ENCODE data around the gene CALCOCO1. TPM values are rescaled to one million over a fixed set of nuclear protein-coding genes. Genes with fewer than 3 reads are reported as not detected.

The CALCOCO1 gene
- total and polyA plus RNA-seq, 7 experiments from 2014 or later: 58.7 to 175 (median 90.7) TPM

GRCh38 chr12:53754633-53755264 lies 27.5 kb upstream of the CALCOCO1 start:
- Histone ChIP-seq H3K4me1 (ENCODE audit: control insufficient read depth in 2 of 2, insufficient read depth in 2 of 2, low read length in 2 of 2) (peaks cover 0 to 14% of the 10 kb centered on the region in 2 donors), H3K36me3 (ENCODE audit: control insufficient read depth in 2 of 3, insufficient read depth in 3 of 3, low read length in 3 of 3) (no peaks in the 10 kb centered on the region), H3K9me3 (ENCODE audit: control insufficient read depth in 2 of 3, low read length in 3 of 3) (no peaks in the 10 kb centered on the region), H3K27ac (ENCODE audit: low read depth, low read length) (no peak overlapping the region), H3K27me3 (ENCODE audit: control insufficient read depth in 2 of 2, insufficient read depth in 2 of 2, low read length in 2 of 2) (peaks cover 0 to 10% of the 10 kb centered on the region in 2 donors), H3K4me3 (ENCODE audit: low read length) (no peak overlapping the region)
- peaks cover 0 to 37% (median 5%) of the 10 kb centered on the region in 7 donors for H3K4me1 Mint-ChIP-seq
- H3K9me3 Mint-ChIP-seq: peaks cover 0 to 3% (median 0%) of the 10 kb centered on the region in 11 donors
- DNase-seq: no peak
- ChIA-PET POLR2A (interaction anchor here (0.6 kb wide), 1 partner anchor 328 kb away, joined by 3 read pairs; no protein-coding TSS in a partner anchor), CTCF (interaction anchor here (3.3 to 3.9 kb wide), 2 partner anchors 9 to 11 kb away, joined by 20 to 55 read pairs; no protein-coding TSS in a partner anchor)
- H3K27ac Mint-ChIP-seq: no peak overlapping the region
- no peak overlapping the region for H3K4me3 Mint-ChIP-seq
- intact Hi-C loops (cut with micrococcal nuclease): loop anchor here in 1 of 2 donors (10.0 kb wide), 1 partner anchor 520 kb away; no protein-coding TSS in a partner anchor
- peaks cover 19 to 28% (median 20%) of the 10 kb centered on the region in 5 donors for H3K27me3 Mint-ChIP-seq
- no peaks in the 10 kb centered on the region for H3K36me3 Mint-ChIP-seq
- ATAC-seq: no peak

DNA sequence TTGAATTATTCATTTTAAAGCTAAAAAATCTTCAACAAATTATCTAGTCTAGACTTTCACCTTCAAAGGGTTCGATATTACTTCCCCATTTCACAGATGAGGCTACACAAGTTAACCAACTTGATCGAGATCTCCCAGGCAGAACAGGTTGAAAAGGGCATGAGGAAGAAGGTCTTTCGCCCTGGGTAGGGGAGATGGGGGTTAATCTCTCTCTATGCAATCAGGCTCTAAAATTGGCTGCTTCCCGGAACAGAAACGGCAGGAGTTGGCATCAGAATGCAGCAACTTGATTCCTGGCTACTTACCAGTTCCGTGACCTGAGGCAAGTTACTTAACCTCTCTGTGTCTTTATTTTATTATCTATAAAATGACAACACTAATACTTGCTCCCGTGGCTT lies 26.9 kb upstream of the CALCOCO1 start:
- H3K27ac Mint-ChIP-seq: no peak overlapping the region
- H3K4me3 ChIP-seq (ENCODE audit: low read length): no peak overlapping the region
- peaks cover 13 to 22% (median 15%) of the 10 kb centered on the region in 5 donors for H3K27me3 Mint-ChIP-seq
- H3K36me3 ChIP-seq (ENCODE audit: control insufficient read depth in 2 of 3, insufficient read depth in 3 of 3, low read length in 3 of 3): no peaks in the 10 kb centered on the region
- H3K4me1 Mint-ChIP-seq: peaks cover 0 to 37% (median 5%) of the 10 kb centered on the region in 7 donors
- intact Hi-C loops (cut with micrococcal nuclease): loop anchor here in 1 of 2 donors (10.0 kb wide), 1 partner anchor 521 kb away; no protein-coding TSS in a partner anchor
- CTCF ChIA-PET: interaction anchor here (0.6 to 3.3 kb wide), 2 partner anchors 10 to 537 kb away, joined by 3 to 20 read pairs; no protein-coding TSS in a partner anchor
- H3K4me1 ChIP-seq (ENCODE audit: control insufficient read depth in 2 of 2, insufficient read depth in 2 of 2, low read length in 2 of 2): peaks cover 0 to 14% of the 10 kb centered on the region in 2 donors
- no peak overlapping the region for H3K4me3 Mint-ChIP-seq
- no peaks in the 10 kb centered on the region for H3K36me3 Mint-ChIP-seq
- DNase-seq (no peak), ATAC-seq (no peak)
- no peaks in the 10 kb centered on the region for H3K9me3 ChIP-seq (ENCODE audit: control insufficient read depth in 2 of 3, low read length in 3 of 3)
- H3K27ac ChIP-seq (ENCODE audit: low read depth, low read length): no peak overlapping the region
- peaks cover 0 to 3% (median 0%) of the 10 kb centered on the region in 11 donors for H3K9me3 Mint-ChIP-seq
- H3K27me3 ChIP-seq (ENCODE audit: control insufficient read depth in 2 of 2, insufficient read depth in 2 of 2, low read length in 2 of 2): peaks cover 0 to 10% of the 10 kb centered on the region in 2 donors
- POLR2A ChIA-PET: interaction anchor here (0.6 kb wide), 1 partner anchor 329 kb away, joined by 3 read pairs; no protein-coding TSS in a partner anchor

GRCh38 chr12:53752621-53753020 lies 25.4 kb upstream of the CALCOCO1 start:
- Histone ChIP-seq H3K4me1 (ENCODE audit: control insufficient read depth in 2 of 2, insufficient read depth in 2 of 2, low read length in 2 of 2) (peaks cover 2 to 19% of the 10 kb centered on the region in 2 donors), H3K4me3 (ENCODE audit: low read length) (no peak overlapping the region), H3K36me3 (ENCODE audit: control insufficient read depth in 2 of 3, insufficient read depth in 3 of 3, low read length in 3 of 3) (no peaks in the 10 kb centered on the region), H3K27ac (ENCODE audit: low read depth, low read length) (no peak overlapping the region), H3K9me3 (ENCODE audit: control insufficient read depth in 2 of 3, low read length in 3 of 3) (no peaks in the 10 kb centered on the region), H3K27me3 (ENCODE audit: control insufficient read depth in 2 of 2, insufficient read depth in 2 of 2, low read length in 2 of 2) (peaks cover 0 to 2% of the 10 kb centered on the region in 2 donors)
- Mint-ChIP-seq H3K4me1 (peaks cover 0 to 29% (median 5%) of the 10 kb centered on the region in 7 donors), H3K9me3 (peaks cover 0 to 2% (median 0%) of the 10 kb centered on the region in 11 donors), H3K36me3 (no peaks in the 10 kb centered on the region), H3K27ac (no peak overlapping the region), H3K27me3 (peaks cover 0 to 9% (median 0%) of the 10 kb centered on the region in 5 donors), H3K4me3 (no peak overlapping the region)
- POLR2A ChIA-PET: no interaction called here
- CTCF ChIA-PET: interaction anchor here (1.0 to 3.3 kb wide), 3 partner anchors 9 to 50 kb away, joined by 3 to 20 read pairs (median 6); no protein-coding TSS in a partner anchor
- intact Hi-C loops (cut with micrococcal nuclease): loop anchor here in 1 of 2 donors (10.0 kb wide), 1 partner anchor 522 kb away; no protein-coding TSS in a partner anchor
- no peak for DNase-seq
- ATAC-seq: no peak

DNA sequence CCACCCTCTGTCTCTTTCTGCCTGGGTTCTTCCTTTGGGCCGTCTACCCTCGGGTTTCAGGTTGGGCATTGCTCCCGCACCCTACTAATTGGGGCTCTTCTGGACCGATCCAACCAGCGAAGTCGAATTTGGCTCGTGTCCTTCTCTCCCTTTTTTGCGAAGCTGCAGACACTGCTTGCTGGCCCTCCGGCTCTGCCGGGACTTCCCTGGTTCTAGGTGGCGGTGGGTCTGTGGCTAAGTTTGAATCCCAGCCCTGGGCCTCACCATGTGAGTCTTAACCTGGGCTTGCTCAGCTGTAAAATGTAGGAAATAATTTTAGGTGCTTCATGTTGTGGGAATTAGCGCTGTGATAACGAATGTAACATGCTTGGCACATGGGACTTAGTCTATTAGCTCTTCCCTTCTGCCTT lies 24.9 kb upstream of the CALCOCO1 start:
- H3K27me3 Mint-ChIP-seq: peaks cover 0 to 9% (median 0%) of the 10 kb centered on the region in 5 donors
- no peaks in the 10 kb centered on the region for H3K36me3 ChIP-seq (ENCODE audit: control insufficient read depth in 2 of 3, insufficient read depth in 3 of 3, low read length in 3 of 3)
- no peaks in the 10 kb centered on the region for H3K36me3 Mint-ChIP-seq
- no peak overlapping the region for H3K27ac Mint-ChIP-seq
- peaks cover 6 to 23% of the 10 kb centered on the region in 2 donors for H3K4me1 ChIP-seq (ENCODE audit: control insufficient read depth in 2 of 2, insufficient read depth in 2 of 2, low read length in 2 of 2)
- H3K9me3 Mint-ChIP-seq: peaks cover 0 to 4% (median 0%) of the 10 kb centered on the region in 11 donors
- no peak overlapping the region for H3K4me3 Mint-ChIP-seq
- H3K4me3 ChIP-seq (ENCODE audit: low read length): no peak overlapping the region
- ChIA-PET CTCF (interaction anchor here (1.0 to 3.3 kb wide), 3 partner anchors 8 to 50 kb away, joined by 3 to 20 read pairs (median 6); no protein-coding TSS in a partner anchor), POLR2A (interaction anchor here (1.1 kb wide), 1 partner anchor 50 kb away, joined by 3 read pairs; no protein-coding TSS in a partner anchor)
- H3K4me1 Mint-ChIP-seq: peaks cover 0 to 29% (median 4%) of the 10 kb centered on the region in 7 donors
- no peak overlapping the region for H3K27ac ChIP-seq (ENCODE audit: low read depth, low read length)
- no peak for DNase-seq
- ATAC-seq: no peak
- intact Hi-C loops (cut with micrococcal nuclease): loop anchor here in 1 of 2 donors (10.0 kb wide), 1 partner anchor 523 kb away; no protein-coding TSS in a partner anchor
- H3K9me3 ChIP-seq (ENCODE audit: control insufficient read depth in 2 of 3, low read length in 3 of 3): no peaks in the 10 kb centered on the region
- H3K27me3 ChIP-seq (ENCODE audit: control insufficient read depth in 2 of 2, insufficient read depth in 2 of 2, low read length in 2 of 2): no peaks in the 10 kb centered on the region

DNA sequence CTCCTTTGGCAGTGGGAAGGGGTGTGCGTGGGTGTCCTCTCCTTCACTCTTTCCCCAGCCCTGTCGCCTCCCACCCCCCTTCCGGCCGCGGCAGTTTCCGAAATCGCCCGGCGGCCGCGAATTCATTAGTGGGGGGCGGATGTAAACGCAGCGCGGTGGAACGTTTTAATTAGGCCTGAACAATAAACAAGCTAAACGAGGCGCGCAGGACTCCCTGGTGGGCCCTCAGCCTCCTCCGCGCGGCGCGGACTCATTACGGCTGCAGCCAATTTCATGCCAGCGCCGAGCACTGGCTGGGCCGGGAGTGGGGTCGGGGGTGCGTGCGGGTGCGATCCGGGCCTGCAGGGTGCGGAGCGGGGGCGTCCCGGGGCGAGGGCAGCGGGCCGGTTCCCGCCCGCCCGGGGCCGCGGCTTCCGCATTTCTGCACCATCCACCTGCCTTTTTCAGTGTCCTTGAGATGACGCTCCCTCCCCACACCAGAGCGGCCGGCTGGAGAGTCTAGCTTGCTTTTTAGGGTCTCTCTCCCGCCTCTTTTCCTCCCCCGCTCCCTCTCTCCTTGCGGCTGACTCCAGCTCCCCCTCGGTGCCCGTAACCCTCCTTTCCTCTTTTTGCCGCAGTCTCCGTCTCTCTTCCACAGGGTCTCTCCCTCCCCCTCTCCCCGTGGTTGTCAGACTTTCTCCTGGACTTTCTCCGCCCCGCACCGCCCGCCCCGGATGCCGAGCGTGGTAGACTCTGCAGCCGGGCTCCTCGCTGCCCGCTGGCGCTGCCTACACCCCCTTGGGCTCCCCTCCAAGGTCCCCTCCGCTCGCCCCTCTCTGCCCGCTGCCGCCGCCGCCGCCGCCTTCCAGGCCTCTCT lies 24.3 kb upstream of the CALCOCO1 start, which contains the start of gene CISTR:
Gene CISTR, minus strand, starts transcription at position 644 of the 856 bp plus-strand sequence.
- ATAC-seq (peak; percentile 20), DNase-seq (peak in 2 of 9 donors; percentile 24 to 53)
- Mint-ChIP-seq H3K9me3 (peaks cover 0 to 4% (median 0%) of the 10 kb centered on the region in 11 donors), H3K27me3 (peaks cover 0 to 9% (median 0%) of the 10 kb centered on the region in 5 donors), H3K36me3 (no peaks in the 10 kb centered on the region), H3K27ac (peak within 1 kb of the TSS in 1 of 9 donors; percentile 17), H3K4me1 (peaks cover 0 to 27% (median 3%) of the 10 kb centered on the region in 7 donors), H3K4me3 (no peak within 1 kb of the TSS)
- Histone ChIP-seq H3K4me3 (ENCODE audit: low read length) (peak within 1 kb of the TSS; percentile 49), H3K27me3 (ENCODE audit: control insufficient read depth in 2 of 2, insufficient read depth in 2 of 2, low read length in 2 of 2) (no peaks in the 10 kb centered on the region), H3K36me3 (ENCODE audit: control insufficient read depth in 2 of 3, insufficient read depth in 3 of 3, low read length in 3 of 3) (no peaks in the 10 kb centered on the region), H3K4me1 (ENCODE audit: control insufficient read depth in 2 of 2, insufficient read depth in 2 of 2, low read length in 2 of 2) (peaks cover 9 to 23% of the 10 kb centered on the region in 2 donors), H3K27ac (ENCODE audit: low read depth, low read length) (no peak within 1 kb of the TSS), H3K9me3 (ENCODE audit: control insufficient read depth in 2 of 3, low read length in 3 of 3) (no peaks in the 10 kb centered on the region)
- CTCF ChIA-PET: interaction anchor here (1.0 to 3.3 kb wide), 3 partner anchors 8 to 49 kb away, joined by 3 to 20 read pairs (median 6); no protein-coding TSS in a partner anchor
- POLR2A ChIA-PET: interaction anchor here (1.0 to 1.1 kb wide), 2 partner anchors 25 to 49 kb away, joined by 3 read pairs; partner anchors contain the start of gene CALCOCO1
- intact Hi-C loops (cut with micrococcal nuclease): loop anchor here in 1 of 2 donors (10.0 kb wide), 1 partner anchor 523 kb away; no protein-coding TSS in a partner anchor

Data from naive thymus-derived CD4-positive, alpha-beta T cell (primary cell).